Mesothelial cell of epicardium (in vitro differentiated cells): ENCODE results near the gene TIFAB. TPM values are rescaled to one million over a fixed set of nuclear protein-coding genes. Genes with fewer than 3 reads are reported as not detected.

ENCODE experiments used
- DNase-seq, 2 experiments: peaks; one replicate each; pipeline ENCODE4 v3.0.0; 2021; ENCODE audit warnings: low spot score in 2 of 2; ENCODE audit not compliant: unreplicated experiment in 2 of 2
- H3K27ac Mint-ChIP-seq: 2 replicates; pipeline ENCODE4 v1.8.0; 2021; ENCODE audit warnings: mixed read lengths
- H3K27me3 Mint-ChIP-seq: 2 replicates; pipeline ENCODE4 v1.8.0; 2021; ENCODE audit warnings: low read depth, mixed read lengths
- H3K36me3 Mint-ChIP-seq: 2 replicates; pipeline ENCODE4 v1.8.0; 2021; ENCODE audit warnings: mixed read lengths
- H3K4me1 Mint-ChIP-seq: 2 replicates; pipeline ENCODE4 v1.8.0; 2021; ENCODE audit warnings: mixed read lengths
- H3K4me3 Mint-ChIP-seq: 2 replicates; pipeline ENCODE4 v1.8.0; 2021; ENCODE audit warnings: mild to moderate bottlenecking, moderate library complexity, mixed read lengths
- H3K9me3 Mint-ChIP-seq: 2 replicates; pipeline ENCODE4 v1.8.0; 2021; ENCODE audit warnings: mixed read lengths
- total RNA-seq: library from RNA; stranded (reverse); gene quantifications from 3 replicates; pipeline ENCODE4 v1.2.1, GENCODE V29; 2021
- TF ChIP-seq, protein P1 (sequence below): fragments of 200-600 bp; sonication (generic); IDR thresholded peaks from one replicate; pipeline ENCODE4 v1.5.0; 2021; ENCODE audit warnings: antibody characterized with exemption; ENCODE audit not compliant: unreplicated experiment

The TIFAB gene
- total RNA-seq, 1 donor from 2014 or later, result not detected

DNA sequence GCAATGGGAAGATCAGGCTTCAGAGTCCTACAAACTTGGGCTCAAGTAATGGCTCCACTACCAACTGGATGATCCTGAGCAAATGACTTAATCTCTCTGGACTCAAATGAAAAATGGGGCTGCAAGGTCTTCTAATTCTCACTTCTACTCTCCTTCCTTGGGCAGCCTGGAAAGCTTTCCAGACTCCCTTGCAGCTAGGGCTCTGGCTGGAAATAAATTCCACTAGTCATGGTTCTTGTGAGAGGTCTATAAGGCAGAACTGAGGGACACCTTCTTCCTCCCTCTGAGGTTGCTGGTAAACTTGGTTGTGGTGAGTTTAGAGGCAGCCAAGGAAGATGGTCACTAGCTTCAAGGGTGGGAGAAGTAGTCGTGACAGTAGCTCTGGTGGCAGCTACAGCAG lies 23.6 kb downstream of the TIFAB start:
- Mint-ChIP-seq H3K36me3 (peaks cover 2% of the 10 kb centered on the region), H3K27me3 (no peaks in the 10 kb centered on the region), H3K4me1 (peaks cover 18% of the 10 kb centered on the region), H3K4me3 (no peak overlapping the region), H3K9me3 (peaks cover 16% of the 10 kb centered on the region), H3K27ac (no peak overlapping the region)
- TF ChIP-seq, protein P1, sequence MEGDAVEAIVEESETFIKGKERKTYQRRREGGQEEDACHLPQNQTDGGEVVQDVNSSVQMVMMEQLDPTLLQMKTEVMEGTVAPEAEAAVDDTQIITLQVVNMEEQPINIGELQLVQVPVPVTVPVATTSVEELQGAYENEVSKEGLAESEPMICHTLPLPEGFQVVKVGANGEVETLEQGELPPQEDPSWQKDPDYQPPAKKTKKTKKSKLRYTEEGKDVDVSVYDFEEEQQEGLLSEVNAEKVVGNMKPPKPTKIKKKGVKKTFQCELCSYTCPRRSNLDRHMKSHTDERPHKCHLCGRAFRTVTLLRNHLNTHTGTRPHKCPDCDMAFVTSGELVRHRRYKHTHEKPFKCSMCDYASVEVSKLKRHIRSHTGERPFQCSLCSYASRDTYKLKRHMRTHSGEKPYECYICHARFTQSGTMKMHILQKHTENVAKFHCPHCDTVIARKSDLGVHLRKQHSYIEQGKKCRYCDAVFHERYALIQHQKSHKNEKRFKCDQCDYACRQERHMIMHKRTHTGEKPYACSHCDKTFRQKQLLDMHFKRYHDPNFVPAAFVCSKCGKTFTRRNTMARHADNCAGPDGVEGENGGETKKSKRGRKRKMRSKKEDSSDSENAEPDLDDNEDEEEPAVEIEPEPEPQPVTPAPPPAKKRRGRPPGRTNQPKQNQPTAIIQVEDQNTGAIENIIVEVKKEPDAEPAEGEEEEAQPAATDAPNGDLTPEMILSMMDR, result no peak
- DNase-seq, result no peak

DNA sequence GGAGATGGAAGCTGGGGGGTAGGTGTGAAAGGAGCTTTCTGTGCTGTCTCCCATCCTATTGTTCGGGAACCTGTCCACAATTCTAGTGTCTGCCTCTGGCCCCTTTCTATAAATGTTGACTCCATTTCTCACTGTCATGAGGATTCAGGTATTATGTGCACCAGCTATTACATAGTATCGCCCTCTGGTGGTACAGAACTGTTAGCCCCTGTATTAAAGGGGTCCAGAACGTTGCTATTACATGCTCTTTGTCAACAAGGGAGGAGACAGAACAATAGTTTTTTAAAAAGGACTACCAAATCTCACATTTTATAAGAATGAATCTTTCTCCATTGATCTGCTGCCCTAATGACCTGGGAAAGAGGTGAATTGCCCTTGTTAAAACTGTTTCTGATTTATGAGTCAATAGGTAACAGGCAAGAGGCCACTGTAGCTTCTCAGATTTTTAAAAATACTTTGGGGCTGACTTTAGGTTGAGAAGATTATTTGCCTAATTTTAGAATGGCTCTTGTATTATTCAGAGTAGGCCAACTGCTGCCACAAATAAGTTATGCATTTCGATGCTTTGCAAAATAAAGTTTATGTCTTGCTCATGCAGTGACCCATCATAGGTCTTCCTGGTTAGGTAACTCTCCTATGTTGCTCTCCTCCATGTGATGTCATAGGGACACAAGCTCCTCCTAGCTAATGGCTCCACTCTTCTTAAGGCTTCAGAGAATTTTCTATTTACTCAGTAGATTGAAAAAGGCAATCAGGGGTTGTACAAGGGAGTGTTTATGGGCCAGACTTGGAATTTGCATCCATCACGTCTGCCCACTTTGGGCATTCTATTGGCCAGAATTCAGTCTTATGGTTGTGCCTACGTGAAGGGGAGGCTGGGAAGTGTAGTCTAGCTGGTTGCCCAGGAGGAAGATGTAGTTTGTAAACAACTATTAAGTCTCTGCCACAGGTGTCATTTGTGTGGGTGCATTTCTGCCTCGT lies 25.8 kb downstream of the TIFAB start:
- TF ChIP-seq, protein P1, result peak; percentile 17
- Mint-ChIP-seq H3K9me3 (peaks cover 16% of the 10 kb centered on the region), H3K4me3 (no peak overlapping the region), H3K36me3 (peaks cover 2% of the 10 kb centered on the region), H3K27me3 (peaks cover 5% of the 10 kb centered on the region), H3K4me1 (peaks cover 16% of the 10 kb centered on the region), H3K27ac (no peak overlapping the region)
- DNase-seq, result no peak

DNA sequence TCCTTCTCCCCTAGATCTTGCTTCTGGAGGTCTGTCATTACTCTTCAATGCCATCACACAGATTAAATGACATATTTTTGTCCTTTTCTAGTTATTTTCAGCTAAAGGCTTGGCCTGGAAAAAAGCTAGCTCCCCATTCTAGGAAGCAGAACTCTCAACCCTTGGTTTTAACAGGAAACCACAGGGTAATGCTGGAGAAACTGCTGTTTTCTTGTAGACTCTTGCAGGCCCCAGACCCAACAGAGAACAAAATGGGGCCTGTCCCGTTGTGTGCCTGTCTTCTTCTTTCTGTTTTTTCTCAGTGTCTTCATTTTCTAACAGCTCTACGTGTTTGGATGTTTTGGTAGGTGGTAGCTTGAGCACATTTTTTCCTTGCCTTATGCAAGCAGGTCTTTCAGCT lies 26.5 kb downstream of the TIFAB start:
- Mint-ChIP-seq H3K27me3 (peaks cover 9% of the 10 kb centered on the region), H3K4me3 (no peak overlapping the region), H3K4me1 (peaks cover 16% of the 10 kb centered on the region), H3K27ac (no peak overlapping the region), H3K9me3 (peaks cover 16% of the 10 kb centered on the region), H3K36me3 (peaks cover 2% of the 10 kb centered on the region)
- no peak for DNase-seq
- TF ChIP-seq, protein P1, result no peak

DNA sequence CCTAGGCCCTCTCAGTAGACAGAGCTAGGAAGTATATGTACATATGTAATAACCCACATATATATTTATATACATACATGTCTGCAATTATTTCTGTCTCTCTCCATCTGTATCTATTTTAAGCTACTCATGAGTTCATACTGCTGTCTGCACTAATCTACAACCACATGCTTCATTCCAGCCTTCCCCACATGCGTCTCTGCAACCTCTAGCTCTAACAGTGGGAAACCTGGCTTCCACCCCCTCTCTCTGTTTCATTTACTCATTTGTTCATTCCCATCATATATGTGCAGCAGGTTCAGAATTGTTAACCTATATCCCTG lies 28.3 kb downstream of the TIFAB start:
- H3K4me3 Mint-ChIP-seq, result no peak overlapping the region
- peaks cover 3% of the 10 kb centered on the region for H3K4me1 Mint-ChIP-seq
- TF ChIP-seq, protein P1, result no peak
- peaks cover 25% of the 10 kb centered on the region for H3K27me3 Mint-ChIP-seq
- no peak overlapping the region for H3K27ac Mint-ChIP-seq
- no peaks in the 10 kb centered on the region for H3K36me3 Mint-ChIP-seq
- DNase-seq, result no peak
- peaks cover 19% of the 10 kb centered on the region for H3K9me3 Mint-ChIP-seq

DNA sequence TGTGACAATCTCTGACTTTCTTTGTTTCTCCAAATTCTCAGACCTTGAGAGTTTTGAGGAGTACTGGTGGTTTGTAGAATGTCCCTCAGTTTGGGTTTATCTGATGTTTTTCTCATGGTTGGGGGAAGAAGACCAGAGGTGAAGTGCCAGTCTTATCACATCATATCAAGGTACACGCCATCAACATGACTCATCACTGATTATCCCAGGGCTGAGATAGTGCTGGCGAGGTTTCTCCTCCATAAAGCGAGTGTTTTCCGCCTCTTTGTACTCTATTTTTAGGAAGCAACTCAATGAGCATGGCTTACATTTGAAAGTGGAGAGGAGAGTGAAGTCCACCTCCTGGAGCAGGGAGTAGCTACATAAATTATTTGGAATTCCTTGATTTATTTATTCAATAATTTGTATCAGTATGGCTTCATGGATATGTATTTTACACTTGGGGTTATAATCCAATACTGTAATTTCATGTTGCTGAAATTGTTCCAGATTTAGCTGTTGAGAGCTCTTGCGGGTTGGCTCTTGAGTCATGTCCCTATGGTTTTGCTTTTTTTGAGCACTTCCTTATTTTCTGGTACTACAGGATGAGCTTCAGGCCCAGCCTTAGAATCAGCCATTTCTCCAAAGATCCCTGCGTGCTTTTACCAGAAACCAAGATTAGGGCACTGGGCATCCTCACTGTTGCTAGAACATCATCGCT lies 28.9 kb downstream of the TIFAB start:
- Mint-ChIP-seq H3K36me3 (no peaks in the 10 kb centered on the region), H3K4me3 (no peak overlapping the region), H3K9me3 (peaks cover 14% of the 10 kb centered on the region), H3K27ac (no peak overlapping the region), H3K4me1 (peaks cover 3% of the 10 kb centered on the region), H3K27me3 (peaks cover 29% of the 10 kb centered on the region)
- DNase-seq, result no peak
- TF ChIP-seq, protein P1, result no peak
